ENCODE data around the gene WIPI1. TPM values are rescaled to one million over a fixed set of nuclear protein-coding genes. Genes with fewer than 3 reads are reported as not detected.
"Not testable (repeated sequence)": the region's sequence is repeated elsewhere in the genome, so short reads cannot be mapped to it uniquely, and the experiment has no call there.

WIPI1 gene
- polyA plus RNA-seq, 1 donor (not counting 4 experiments of a cell fraction or from before 2014, with no cell fraction given): 49.4 TPM

DNA sequence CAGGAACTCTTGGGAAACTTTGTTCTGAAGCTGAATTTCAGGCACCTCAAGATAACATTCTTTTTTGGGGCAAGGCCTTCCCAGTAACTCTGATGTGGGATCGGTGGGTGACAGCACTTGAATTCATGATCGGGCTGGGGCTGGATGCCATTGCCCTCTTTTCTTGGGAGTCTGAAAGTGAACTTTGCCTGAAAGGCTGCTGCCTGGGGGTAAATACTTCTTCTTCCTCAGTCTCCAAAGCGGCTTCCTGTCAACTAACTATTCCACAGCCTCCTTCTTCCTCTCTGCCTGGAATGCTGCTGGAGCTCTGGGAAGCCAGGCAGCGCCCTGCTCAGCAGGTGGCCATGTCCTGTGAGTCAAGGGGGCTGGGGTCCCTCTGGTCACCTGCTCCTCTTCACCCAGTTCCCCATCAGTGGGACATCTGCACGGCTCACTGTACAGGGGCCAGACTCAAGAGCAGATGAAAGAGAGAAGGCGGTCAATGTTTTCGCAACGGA is 79.5 kb downstream of the WIPI1 start:
- Histone ChIP-seq H3K4me1 (ENCODE audit: control insufficient read depth, extremely low read depth, insufficient read depth, low read length) (no peaks in the 10 kb centered on the region), H3K27ac (ENCODE audit: control insufficient read depth, insufficient read depth, low read length) (no peak overlapping the region), H3K9me3 (ENCODE audit: control insufficient read depth, low read depth, low read length) (no peaks in the 10 kb centered on the region), H3K4me3 (ENCODE audit: control insufficient read depth in 2 of 3, extremely low read depth in 1 of 3, insufficient read depth in 2 of 3, low read depth in 1 of 3, low read length in 3 of 3) (no peak overlapping the region), H3K79me2 (ENCODE audit: control insufficient read depth, insufficient read depth, low read length) (no peaks in the 10 kb centered on the region), H3K4me2 (ENCODE audit: control insufficient read depth, extremely low read depth, insufficient read depth, low read depth, low read length) (no peak overlapping the region), H3K27me3 (ENCODE audit: control insufficient read depth, extremely low read depth, insufficient read depth, low read length) (peaks cover 5% of the 10 kb centered on the region), H3K36me3 (ENCODE audit: control insufficient read depth in 2 of 2, extremely low read depth in 1 of 2, insufficient read depth in 2 of 2, low read length in 2 of 2) (no peaks in the 10 kb centered on the region), H3K9me1 (ENCODE audit: control insufficient read depth, extremely low read depth, insufficient read depth, low read length) (no peaks in the 10 kb centered on the region), H2AFZ (ENCODE audit: control insufficient read depth, low read length) (no peak overlapping the region), H4K20me1 (ENCODE audit: control insufficient read depth, extremely low read depth, insufficient read depth, low read length) (no peaks in the 10 kb centered on the region), H3K9ac (ENCODE audit: control insufficient read depth, extremely low read depth, insufficient read depth, low read length) (no peak overlapping the region)
- dilution Hi-C loops (cut with MboI; ENCODE audit: extremely low pct_ligation_motif_present, low sequenced_read_pairs): no loop called here
- TF ChIP-seq EZH2 (IDR thresholded peaks at IDR 0.05; ENCODE audit: low read length): no peak
- DNase-seq (ENCODE audit: low read depth, low spot score) (no peak), FAIRE-seq (no peak)

DNA sequence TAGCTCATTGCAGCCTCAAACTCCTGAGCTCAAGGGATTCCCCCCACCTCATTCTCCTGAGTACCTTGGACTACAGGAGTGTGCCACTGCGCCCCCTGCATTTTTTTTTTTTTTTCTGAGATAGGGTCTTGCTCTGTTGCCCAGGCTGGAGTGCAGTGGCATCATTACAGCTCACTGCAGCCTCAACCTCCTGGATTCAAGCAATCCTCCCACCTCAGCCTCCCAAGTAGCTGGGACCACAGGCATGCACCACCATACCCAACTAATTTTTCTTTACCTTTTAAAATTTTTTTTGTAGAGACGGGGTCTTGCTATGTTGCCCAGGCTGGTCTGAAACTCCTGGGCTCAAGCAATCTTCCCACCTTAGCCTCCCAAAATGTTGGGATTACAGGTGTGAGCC is 81.1 kb downstream of the WIPI1 start:
- H3K4me2 ChIP-seq (ENCODE audit: control insufficient read depth, extremely low read depth, insufficient read depth, low read depth, low read length); FAIRE-seq; H3K4me3 ChIP-seq (ENCODE audit: control insufficient read depth in 2 of 3, extremely low read depth in 1 of 3, insufficient read depth in 2 of 3, low read depth in 1 of 3, low read length in 3 of 3); H3K27me3 ChIP-seq (ENCODE audit: control insufficient read depth, extremely low read depth, insufficient read depth, low read length); H3K9me3 ChIP-seq (ENCODE audit: control insufficient read depth, low read depth, low read length); H3K4me1 ChIP-seq (ENCODE audit: control insufficient read depth, extremely low read depth, insufficient read depth, low read length); H3K27ac ChIP-seq (ENCODE audit: control insufficient read depth, insufficient read depth, low read length); H2AFZ ChIP-seq (ENCODE audit: control insufficient read depth, low read length); H4K20me1 ChIP-seq (ENCODE audit: control insufficient read depth, extremely low read depth, insufficient read depth, low read length); H3K79me2 ChIP-seq (ENCODE audit: control insufficient read depth, insufficient read depth, low read length); H3K36me3 ChIP-seq (ENCODE audit: control insufficient read depth in 2 of 2, extremely low read depth in 1 of 2, insufficient read depth in 2 of 2, low read length in 2 of 2); dilution Hi-C loops (cut with MboI; ENCODE audit: extremely low pct_ligation_motif_present, low sequenced_read_pairs); DNase-seq (ENCODE audit: low read depth, low spot score); H3K9ac ChIP-seq (ENCODE audit: control insufficient read depth, extremely low read depth, insufficient read depth, low read length); H3K9me1 ChIP-seq (ENCODE audit: control insufficient read depth, extremely low read depth, insufficient read depth, low read length): not testable (repeated sequence)

DNA sequence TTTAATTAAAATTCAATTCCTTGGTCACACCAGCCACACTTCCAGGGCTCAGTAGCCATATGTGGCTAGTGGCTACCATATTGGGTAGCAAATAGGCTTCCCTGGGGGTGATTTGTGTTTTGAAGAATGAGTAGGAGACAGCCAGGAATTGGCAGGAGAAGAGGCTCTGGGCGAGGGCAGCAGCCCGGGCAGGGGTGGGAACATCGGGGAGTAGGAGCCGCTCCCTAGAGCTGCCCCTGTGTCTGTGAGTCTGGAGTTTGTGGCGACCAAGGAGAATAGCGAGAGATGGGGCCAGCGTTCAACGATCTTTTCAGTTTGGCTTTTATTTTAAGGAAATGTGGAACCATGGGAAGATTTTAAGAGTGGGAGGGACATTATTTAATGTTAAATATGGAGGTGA is 81.7 kb downstream of the WIPI1 start:
- no peaks in the 10 kb centered on the region for H3K79me2 ChIP-seq (ENCODE audit: control insufficient read depth, insufficient read depth, low read length)
- no peaks in the 10 kb centered on the region for H3K4me1 ChIP-seq (ENCODE audit: control insufficient read depth, extremely low read depth, insufficient read depth, low read length)
- no peaks in the 10 kb centered on the region for H3K36me3 ChIP-seq (ENCODE audit: control insufficient read depth in 2 of 2, extremely low read depth in 1 of 2, insufficient read depth in 2 of 2, low read length in 2 of 2)
- no peaks in the 10 kb centered on the region for H3K9me1 ChIP-seq (ENCODE audit: control insufficient read depth, extremely low read depth, insufficient read depth, low read length)
- H3K9me3 ChIP-seq (ENCODE audit: control insufficient read depth, low read depth, low read length): no peaks in the 10 kb centered on the region
- FAIRE-seq (no peak), DNase-seq (ENCODE audit: low read depth, low spot score) (no peak)
- no peak overlapping the region for H3K4me2 ChIP-seq (ENCODE audit: control insufficient read depth, extremely low read depth, insufficient read depth, low read depth, low read length)
- H3K27ac ChIP-seq (ENCODE audit: control insufficient read depth, insufficient read depth, low read length): no peak overlapping the region
- H2AFZ ChIP-seq (ENCODE audit: control insufficient read depth, low read length): no peak overlapping the region
- TF ChIP-seq, protein P1, sequence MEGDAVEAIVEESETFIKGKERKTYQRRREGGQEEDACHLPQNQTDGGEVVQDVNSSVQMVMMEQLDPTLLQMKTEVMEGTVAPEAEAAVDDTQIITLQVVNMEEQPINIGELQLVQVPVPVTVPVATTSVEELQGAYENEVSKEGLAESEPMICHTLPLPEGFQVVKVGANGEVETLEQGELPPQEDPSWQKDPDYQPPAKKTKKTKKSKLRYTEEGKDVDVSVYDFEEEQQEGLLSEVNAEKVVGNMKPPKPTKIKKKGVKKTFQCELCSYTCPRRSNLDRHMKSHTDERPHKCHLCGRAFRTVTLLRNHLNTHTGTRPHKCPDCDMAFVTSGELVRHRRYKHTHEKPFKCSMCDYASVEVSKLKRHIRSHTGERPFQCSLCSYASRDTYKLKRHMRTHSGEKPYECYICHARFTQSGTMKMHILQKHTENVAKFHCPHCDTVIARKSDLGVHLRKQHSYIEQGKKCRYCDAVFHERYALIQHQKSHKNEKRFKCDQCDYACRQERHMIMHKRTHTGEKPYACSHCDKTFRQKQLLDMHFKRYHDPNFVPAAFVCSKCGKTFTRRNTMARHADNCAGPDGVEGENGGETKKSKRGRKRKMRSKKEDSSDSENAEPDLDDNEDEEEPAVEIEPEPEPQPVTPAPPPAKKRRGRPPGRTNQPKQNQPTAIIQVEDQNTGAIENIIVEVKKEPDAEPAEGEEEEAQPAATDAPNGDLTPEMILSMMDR (optimal IDR thresholded peaks at IDR 0.05 in 1 of 3, IDR thresholded peaks at IDR 0.05 in 1 of 3, conservative IDR thresholded peaks at IDR 0.05 in 1 of 3; ENCODE audit: extremely low read depth in 1 of 3, insufficient read depth in 2 of 3, low read length in 3 of 3): no peak
- no peak for TF ChIP-seq EZH2 (IDR thresholded peaks at IDR 0.05; ENCODE audit: low read length)
- peaks cover 5% of the 10 kb centered on the region for H3K27me3 ChIP-seq (ENCODE audit: control insufficient read depth, extremely low read depth, insufficient read depth, low read length)
- dilution Hi-C loops (cut with MboI; ENCODE audit: extremely low pct_ligation_motif_present, low sequenced_read_pairs): no loop called here
- no peak overlapping the region for H3K9ac ChIP-seq (ENCODE audit: control insufficient read depth, extremely low read depth, insufficient read depth, low read length)
- H4K20me1 ChIP-seq (ENCODE audit: control insufficient read depth, extremely low read depth, insufficient read depth, low read length): no peaks in the 10 kb centered on the region
- H3K4me3 ChIP-seq (ENCODE audit: control insufficient read depth in 2 of 3, extremely low read depth in 1 of 3, insufficient read depth in 2 of 3, low read depth in 1 of 3, low read length in 3 of 3): no peak overlapping the region

Small RNA genes lying within 50 kb of the gene (small RNA-seq; reads per million reads assigned to genes)
- gene MIR635 (ENCODE audit: insufficient read length in 3 of 3, low read depth in 3 of 3, low replicate concordance in 1 of 3): 0 reads per million in 3 experiments

Other genes with a start within 250 kb of the WIPI1 start
- gene AMZ2, start 209.5 kb downstream of the WIPI1 start, polyA plus RNA-seq: 80.8 to 123 TPM (median 89.6 TPM) in 3 replicates
- 0.03 to 0.42 TPM (median 0.14 TPM) in 3 replicates for gene SLC16A6, start 166.4 kb downstream of the WIPI1 start, polyA plus RNA-seq
- 0.41 to 0.51 TPM (median 0.45 TPM) in 3 replicates for gene ARSG, start 166.0 kb downstream of the WIPI1 start, polyA plus RNA-seq
- 149 to 212 TPM (median 176 TPM) in 3 replicates for gene PRKAR1A, start 54.9 kb upstream of the WIPI1 start, polyA plus RNA-seq
- gene FAM20A, start 143.9 kb upstream of the WIPI1 start, polyA plus RNA-seq: not detected in 3 replicates

Data from keratinocyte (primary cell).